Measurements from ENCODE around the gene CCDC15. TPM values are rescaled to one million over a fixed set of nuclear protein-coding genes. Genes with fewer than 3 reads are reported as not detected.

The CCDC15 gene
- total RNA-seq, 1 experiment from 2014 or later: 8.6 TPM

- Histone ChIP-seq H3K4me3 (ENCODE audit: low read length) (no peak overlapping the region), H3K9me2 (replicated peaks; ENCODE audit: low read length) (no peaks in the 10 kb centered on the region), H3K36me3 (ENCODE audit: low read depth, low read length) (no peaks in the 10 kb centered on the region), H3K27ac (ENCODE audit: low read length) (no peak overlapping the region), H2AFZ (ENCODE audit: low read length) (no peak overlapping the region), H3K4me2 (ENCODE audit: low read length) (no peak overlapping the region), H3K4me1 (ENCODE audit: insufficient read depth, low read length) (no peaks in the 10 kb centered on the region), H3F3A (ENCODE audit: low read length, unreplicated experiment) (no peaks in the 10 kb centered on the region), H3K9ac (ENCODE audit: low read length) (no peak overlapping the region), H3K9me3 (ENCODE audit: low read length) (no peaks in the 10 kb centered on the region), H3K79me2 (ENCODE audit: low read length) (no peaks in the 10 kb centered on the region), H3K27me3 (ENCODE audit: low read length) (no peaks in the 10 kb centered on the region), H4K20me1 (ENCODE audit: low read length) (no peaks in the 10 kb centered on the region)
- BruUV-seq (replicated peaks): no TSS peak
- DNase-seq (no peak), ATAC-seq (no peak)
- ChIA-PET POLR2A (ENCODE audit: unreplicated experiment) (no interaction called here), CTCF (interaction anchor here (0.6 kb wide), 2 partner anchors 11 to 43 kb away, joined by 10 to 13 read pairs; no protein-coding TSS in a partner anchor)
- TF ChIP-seq EZH2 (IDR thresholded peaks at IDR 0.05; ENCODE audit: low read length, unreplicated experiment) (no peak), EZH2phosphoT487 (IDR thresholded peaks at IDR 0.05; ENCODE audit: borderline replicate concordance, low read length) (no peak)
- TF ChIP-seq, protein P1, sequence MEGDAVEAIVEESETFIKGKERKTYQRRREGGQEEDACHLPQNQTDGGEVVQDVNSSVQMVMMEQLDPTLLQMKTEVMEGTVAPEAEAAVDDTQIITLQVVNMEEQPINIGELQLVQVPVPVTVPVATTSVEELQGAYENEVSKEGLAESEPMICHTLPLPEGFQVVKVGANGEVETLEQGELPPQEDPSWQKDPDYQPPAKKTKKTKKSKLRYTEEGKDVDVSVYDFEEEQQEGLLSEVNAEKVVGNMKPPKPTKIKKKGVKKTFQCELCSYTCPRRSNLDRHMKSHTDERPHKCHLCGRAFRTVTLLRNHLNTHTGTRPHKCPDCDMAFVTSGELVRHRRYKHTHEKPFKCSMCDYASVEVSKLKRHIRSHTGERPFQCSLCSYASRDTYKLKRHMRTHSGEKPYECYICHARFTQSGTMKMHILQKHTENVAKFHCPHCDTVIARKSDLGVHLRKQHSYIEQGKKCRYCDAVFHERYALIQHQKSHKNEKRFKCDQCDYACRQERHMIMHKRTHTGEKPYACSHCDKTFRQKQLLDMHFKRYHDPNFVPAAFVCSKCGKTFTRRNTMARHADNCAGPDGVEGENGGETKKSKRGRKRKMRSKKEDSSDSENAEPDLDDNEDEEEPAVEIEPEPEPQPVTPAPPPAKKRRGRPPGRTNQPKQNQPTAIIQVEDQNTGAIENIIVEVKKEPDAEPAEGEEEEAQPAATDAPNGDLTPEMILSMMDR (conservative IDR thresholded peaks at IDR 0.05; ENCODE audit: low read depth, low read length): no peak
- intact Hi-C loops (cut with micrococcal nuclease): no loop called here
Measured at GRCh38 chr11:124919898-124920297, 34.1 kb upstream of the CCDC15 start.

- no TSS peak for BruUV-seq (replicated peaks)
- no peak for DNase-seq
- no peak overlapping the region for H2AFZ ChIP-seq (ENCODE audit: low read length)
- no peak overlapping the region for H3K9ac ChIP-seq (ENCODE audit: low read length)
- no peaks in the 10 kb centered on the region for H3K36me3 ChIP-seq (ENCODE audit: low read depth, low read length)
- CTCF ChIA-PET: interaction anchor here (0.6 kb wide), 2 partner anchors 11 to 44 kb away, joined by 10 to 13 read pairs; no protein-coding TSS in a partner anchor
- TF ChIP-seq, protein P1 (conservative IDR thresholded peaks at IDR 0.05; ENCODE audit: low read depth, low read length): no peak
- TF ChIP-seq EZH2 (IDR thresholded peaks at IDR 0.05; ENCODE audit: low read length, unreplicated experiment) (no peak), EZH2phosphoT487 (IDR thresholded peaks at IDR 0.05; ENCODE audit: borderline replicate concordance, low read length) (no peak)
- no peaks in the 10 kb centered on the region for H3K27me3 ChIP-seq (ENCODE audit: low read length)
- POLR2A ChIA-PET (ENCODE audit: unreplicated experiment): no interaction called here
- H3F3A ChIP-seq (ENCODE audit: low read length, unreplicated experiment): no peaks in the 10 kb centered on the region
- H4K20me1 ChIP-seq (ENCODE audit: low read length): no peaks in the 10 kb centered on the region
- no peaks in the 10 kb centered on the region for H3K4me1 ChIP-seq (ENCODE audit: insufficient read depth, low read length)
- intact Hi-C loops (cut with micrococcal nuclease): no loop called here
- H3K9me3 ChIP-seq (ENCODE audit: low read length): no peaks in the 10 kb centered on the region
- H3K27ac ChIP-seq (ENCODE audit: low read length): no peak overlapping the region
- no peak overlapping the region for H3K4me2 ChIP-seq (ENCODE audit: low read length)
- no peak for ATAC-seq
- H3K9me2 ChIP-seq (replicated peaks; ENCODE audit: low read length): no peaks in the 10 kb centered on the region
- H3K79me2 ChIP-seq (ENCODE audit: low read length): no peaks in the 10 kb centered on the region
- H3K4me3 ChIP-seq (ENCODE audit: low read length): no peak overlapping the region
Measured at GRCh38 chr11:124920356-124920755, 33.6 kb upstream of the CCDC15 start.

GRCh38 chr11:124920870-124921609 is 33.0 kb upstream of the CCDC15 start:
- no peaks in the 10 kb centered on the region for H3K9me3 ChIP-seq (ENCODE audit: low read length)
- ATAC-seq: peak; percentile 59
- no peaks in the 10 kb centered on the region for H4K20me1 ChIP-seq (ENCODE audit: low read length)
- H3K9me2 ChIP-seq (replicated peaks; ENCODE audit: low read length): no peaks in the 10 kb centered on the region
- H3K4me2 ChIP-seq (ENCODE audit: low read length): peak overlapping the region; percentile 37
- ChIA-PET POLR2A (ENCODE audit: unreplicated experiment) (no interaction called here), CTCF (no interaction called here)
- no peaks in the 10 kb centered on the region for H3K79me2 ChIP-seq (ENCODE audit: low read length)
- H3K4me3 ChIP-seq (ENCODE audit: low read length): peak overlapping the region; percentile 22; the same call in 1 of the 2 replicates
- no TSS peak for BruUV-seq (replicated peaks)
- DNase-seq: no peak
- no peaks in the 10 kb centered on the region for H3K27me3 ChIP-seq (ENCODE audit: low read length)
- intact Hi-C loops (cut with micrococcal nuclease): no loop called here
- H3K36me3 ChIP-seq (ENCODE audit: low read depth, low read length): no peaks in the 10 kb centered on the region
- no peak overlapping the region; the same call in 1 of the 2 replicates for H2AFZ ChIP-seq (ENCODE audit: low read length)
- TF ChIP-seq EZH2 (IDR thresholded peaks at IDR 0.05; ENCODE audit: low read length, unreplicated experiment) (no peak), EZH2phosphoT487 (IDR thresholded peaks at IDR 0.05; ENCODE audit: borderline replicate concordance, low read length) (no peak)
- TF ChIP-seq, protein P1 (conservative IDR thresholded peaks at IDR 0.05; ENCODE audit: low read depth, low read length): no peak
- H3F3A ChIP-seq (ENCODE audit: low read length, unreplicated experiment): no peaks in the 10 kb centered on the region
- H3K9ac ChIP-seq (ENCODE audit: low read length): no peak overlapping the region
- no peak overlapping the region for H3K27ac ChIP-seq (ENCODE audit: low read length)
- no peaks in the 10 kb centered on the region for H3K4me1 ChIP-seq (ENCODE audit: insufficient read depth, low read length)

Measured in PC-3 (cell line).